SK-N-SH (cell line): ENCODE measurements around the gene TRH.

Experiments
- CTCF ChIP-seq: fragments of 200-600 bp; sonication (generic); IDR thresholded peaks from 2 replicates; pipeline ENCODE4 v1.6.1; 2017; ENCODE audit warnings: antibody characterized with exemption, mild to moderate bottlenecking, moderate library complexity
- ELF1 ChIP-seq: IDR thresholded peaks from 2 replicates; pipeline ENCODE4 v1.4.0; 2012
- FOSL2 ChIP-seq: IDR thresholded peaks from 2 replicates; pipeline ENCODE4 v1.4.0; 2012; ENCODE audit warnings: low read depth, mild to moderate bottlenecking, moderate library complexity, borderline replicate concordance
- FOXM1 ChIP-seq: IDR thresholded peaks from 2 replicates; pipeline ENCODE4 v1.4.0; 2012; ENCODE audit warnings: low read depth, mild to moderate bottlenecking
- GATA2 ChIP-seq: sonication (generic); formaldehyde crosslinking; IDR thresholded peaks from 2 replicates; pipeline ENCODE4 v1.5.0; 2020; ENCODE audit warnings: mild to moderate bottlenecking, missing genetic modification reagents
- JUND ChIP-seq: IDR thresholded peaks from 2 replicates; pipeline ENCODE4 v1.4.0; 2012
- POLR2AphosphoS5 ChIP-seq: IDR thresholded peaks from 2 replicates; pipeline ENCODE4 v1.6.1; 2012; ENCODE audit warnings: low read depth, low read length
- RXRA ChIP-seq: IDR thresholded peaks from 2 replicates; pipeline ENCODE4 v1.4.0; 2012; ENCODE audit warnings: low read depth, mild to moderate bottlenecking, borderline replicate concordance
- YY1 ChIP-seq: IDR thresholded peaks from 2 replicates; pipeline ENCODE4 v1.4.0; 2012; ENCODE audit warnings: low read depth, mild to moderate bottlenecking

GRCh38 chr3:129950318-129951046, 24.0 kb upstream of the TRH start:
- no peak for TF ChIP-seq CTCF
- TF ChIP-seq JUND = no peak
- no peak for TF ChIP-seq YY1
- no peak for TF ChIP-seq POLR2AphosphoS5
- no peak for TF ChIP-seq FOSL2
- TF ChIP-seq ELF1 = no peak
- TF ChIP-seq FOXM1 = no peak
- no peak for TF ChIP-seq RXRA
- no peak for TF ChIP-seq GATA2 (CRISPR knock-in tag)
